ENCODE measurements around the gene RBMS1. TPM values are rescaled to one million over a fixed set of nuclear protein-coding genes. Genes with fewer than 3 reads are reported as not detected.

RBMS1 gene
- 100 to 1,000 TPM; 133 to 180 (median 139) TPM for total RNA-seq

DNA sequence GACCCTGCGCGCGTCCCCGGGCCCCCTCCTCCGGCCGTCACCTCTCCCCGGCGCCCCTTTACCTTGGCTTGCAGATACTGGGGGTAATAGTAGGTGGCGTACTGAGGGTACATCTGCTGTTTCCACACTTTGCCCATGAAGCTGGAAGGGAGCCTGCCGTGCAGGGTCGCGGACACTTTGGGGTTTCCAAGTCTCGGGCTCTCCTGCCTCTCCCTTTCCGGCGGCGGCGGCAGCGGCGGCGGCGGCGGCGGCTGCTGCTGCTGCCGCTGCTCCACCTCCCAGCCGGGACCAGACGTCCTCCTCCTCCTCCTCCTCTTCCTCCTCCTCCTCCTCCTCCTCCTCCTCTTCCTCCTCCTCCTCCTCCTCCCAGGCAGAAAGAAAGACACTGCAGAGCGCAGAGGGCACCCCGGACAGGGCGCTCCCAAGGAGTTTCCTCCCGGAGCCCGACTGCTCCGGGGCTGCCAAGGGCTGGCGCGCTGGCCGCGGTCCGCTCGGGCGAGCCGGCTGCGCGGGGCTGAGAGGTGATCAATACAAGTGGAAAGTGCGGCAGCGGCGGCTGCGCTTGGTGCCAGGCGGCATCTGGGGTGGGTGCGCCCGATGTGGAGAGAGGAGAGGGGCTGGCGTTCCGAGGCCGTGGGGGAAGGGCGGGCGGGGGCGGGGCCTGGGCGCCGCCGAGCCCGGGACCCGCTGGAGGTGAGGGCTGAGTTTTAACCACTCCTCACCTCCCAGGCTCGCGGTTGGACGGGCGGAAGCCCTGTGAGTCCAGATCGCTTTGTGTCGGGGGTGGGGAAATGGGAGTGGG, at the start of gene RBMS1:
TSS of gene RBMS1 (minus strand) at position 581 of the 802 bp plus-strand sequence. CDS start at position 137, 444 bp downstream.
- TF ChIP-seq CTCF (IDR thresholded peaks at IDR 0.05) = no peak
- ATAC-seq (ENCODE audit: low FRiP score) (peak; percentile 57), DNase-seq (ENCODE audit: low spot score) (peak; percentile 47)

DNA sequence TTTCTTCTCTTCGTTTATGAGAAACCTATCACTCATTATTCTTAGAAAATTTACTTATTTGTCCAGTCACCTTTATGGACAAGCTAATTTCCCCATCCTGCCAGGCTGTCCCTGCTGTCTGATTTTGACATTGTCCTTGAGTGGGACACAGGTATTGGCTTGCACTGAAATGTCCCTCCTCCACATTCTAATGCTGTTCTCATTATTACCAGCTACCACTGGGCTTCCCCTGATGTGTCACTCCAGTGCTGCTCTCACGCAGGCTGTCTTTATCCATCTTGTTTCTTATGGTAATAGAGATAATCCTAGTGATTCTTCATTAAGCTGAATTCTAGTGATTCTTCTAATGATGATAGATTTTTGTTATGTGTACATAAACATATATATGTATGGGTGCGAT, 48.1 kb upstream of the RBMS1 start:
- no peak for ATAC-seq (ENCODE audit: low FRiP score)
- no peak for DNase-seq (ENCODE audit: low spot score)
- TF ChIP-seq CTCF (IDR thresholded peaks at IDR 0.05) = no peak

- ATAC-seq (ENCODE audit: low FRiP score) (no peak), DNase-seq (ENCODE audit: low spot score) (no peak)
- no peak for TF ChIP-seq CTCF (IDR thresholded peaks at IDR 0.05)
Measured at GRCh38 chr2:160538559-160539355, 45.1 kb upstream of the RBMS1 start.

GRCh38 chr2:160538115-160538514, 44.5 kb upstream of the RBMS1 start:
- DNase-seq (ENCODE audit: low spot score) = no peak
- no peak for ATAC-seq (ENCODE audit: low FRiP score)
- no peak for TF ChIP-seq CTCF (IDR thresholded peaks at IDR 0.05)

DNA sequence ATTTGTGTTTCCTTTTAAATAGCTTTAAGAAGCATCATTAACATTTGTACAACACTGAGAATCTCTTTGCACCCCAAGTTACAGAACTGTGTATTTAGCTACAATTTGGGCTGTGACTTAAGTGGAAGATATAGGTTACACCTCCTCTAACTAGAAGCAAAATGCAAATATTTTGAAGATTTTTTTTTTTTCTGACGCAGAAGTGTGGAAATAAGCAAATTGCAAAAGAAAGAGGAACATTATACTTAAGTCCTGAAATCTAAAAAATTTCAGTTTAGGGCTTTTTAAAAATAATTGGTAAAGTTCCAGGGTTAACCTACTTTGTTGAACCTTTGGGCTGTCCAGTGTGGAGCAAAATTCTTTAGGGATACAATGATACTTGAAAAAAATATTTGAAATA, 41.4 kb upstream of the RBMS1 start:
- no peak for TF ChIP-seq CTCF (IDR thresholded peaks at IDR 0.05)
- DNase-seq (ENCODE audit: low spot score) (no peak), ATAC-seq (ENCODE audit: low FRiP score) (no peak)

- no peak for TF ChIP-seq CTCF (IDR thresholded peaks at IDR 0.05)
- ATAC-seq (ENCODE audit: low FRiP score) (no peak), DNase-seq (ENCODE audit: low spot score) (no peak)
Measured at GRCh38 chr2:160534249-160534648, 40.6 kb upstream of the RBMS1 start.

Measured in omental fat pad (tissue), 4 donors.